HG03575 (cell line): Measurements from ENCODE around the gene LAMC3.

Source experiments
- ATAC-seq: cut with Tn5 transposase; IDR thresholded peaks from one replicate; pipeline ENCODE4 v1.9.1; 2021; ENCODE audit not compliant: unreplicated experiment, insufficient number of reproducible peaks, low FRiP score; ENCODE audit errors: extremely low read depth

LAMC3 gene

DNA sequence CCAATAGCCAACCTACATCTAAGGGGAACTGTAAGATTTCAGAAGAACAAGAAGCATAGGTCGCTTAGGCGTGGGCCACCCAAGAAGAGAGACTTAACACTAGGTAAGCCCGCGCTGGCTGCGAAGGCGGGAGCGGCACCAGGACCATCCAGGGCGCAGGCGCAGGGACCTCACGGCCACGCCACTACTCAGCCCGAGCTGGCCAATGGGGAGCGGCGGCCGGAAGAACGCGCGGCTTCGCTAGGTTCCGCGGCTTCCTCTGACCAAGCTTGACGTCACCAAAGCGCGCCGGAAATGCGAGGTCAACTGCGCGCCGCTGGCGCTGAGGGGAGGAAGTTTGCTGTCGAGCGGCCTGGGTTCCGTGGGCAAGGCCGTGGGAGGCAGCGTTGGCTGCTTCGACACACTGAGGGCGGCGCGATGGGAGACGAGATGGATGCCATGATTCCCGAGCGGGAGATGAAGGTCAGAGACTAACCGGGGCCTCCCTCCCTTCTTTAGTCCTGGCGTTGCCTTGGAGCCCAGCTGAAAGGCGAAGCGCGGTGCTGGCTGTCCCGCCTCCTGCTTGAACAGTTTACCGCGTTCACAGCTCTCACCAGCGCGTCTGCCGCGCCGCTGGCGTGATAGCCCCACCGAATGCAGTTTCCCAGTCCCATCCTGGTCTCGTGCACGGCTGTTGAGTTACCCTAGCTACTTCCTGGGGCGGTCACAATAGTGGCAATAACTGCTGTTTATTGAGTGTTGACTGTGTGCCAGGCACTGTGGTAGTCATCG lies 116.5 kb downstream of the LAMC3 start, which contains the start of gene NUP214:
TSS of gene NUP214 (plus strand) at position 299 of the 771 bp plus-strand sequence. CDS start at position 418, 119 bp downstream.
- peak; percentile 60 for ATAC-seq

DNA sequence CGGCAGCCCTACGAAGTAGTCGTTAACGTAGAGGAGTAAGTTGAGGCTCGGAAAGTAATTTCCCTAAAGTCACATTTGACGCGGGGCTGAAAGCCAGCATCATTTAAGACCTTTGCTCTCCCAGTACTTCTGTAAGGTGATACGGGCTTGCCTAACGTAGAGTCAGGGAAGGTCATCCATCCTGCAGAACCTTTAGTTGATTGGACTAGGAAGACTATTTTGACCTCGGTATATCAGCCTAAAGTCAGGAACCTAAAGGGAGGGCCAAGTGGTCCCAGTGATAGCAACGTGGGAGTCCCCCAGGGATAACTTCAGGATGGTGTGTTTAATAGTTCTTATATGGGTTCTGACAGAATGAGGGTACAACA lies 117.1 kb downstream of the LAMC3 start:
- no peak for ATAC-seq

DNA sequence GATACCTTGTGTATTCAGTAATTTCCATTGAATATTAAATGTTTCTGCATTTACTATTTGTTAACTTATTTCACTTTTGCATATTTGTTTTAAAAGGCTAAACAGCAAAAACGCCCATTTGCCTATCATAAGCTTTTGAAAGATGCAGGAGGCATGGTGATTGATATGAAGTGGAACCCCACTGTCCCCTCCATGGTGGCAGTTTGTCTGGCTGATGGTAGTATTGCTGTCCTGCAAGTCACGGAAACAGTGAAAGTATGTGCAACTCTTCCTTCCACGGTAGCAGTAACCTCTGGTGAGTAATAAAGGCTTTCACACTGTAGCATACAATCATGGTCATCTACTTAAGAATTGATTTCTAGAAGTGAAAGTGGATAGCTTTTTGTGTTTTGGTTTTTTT lies 120.2 kb downstream of the LAMC3 start:
- ATAC-seq = no peak

DNA sequence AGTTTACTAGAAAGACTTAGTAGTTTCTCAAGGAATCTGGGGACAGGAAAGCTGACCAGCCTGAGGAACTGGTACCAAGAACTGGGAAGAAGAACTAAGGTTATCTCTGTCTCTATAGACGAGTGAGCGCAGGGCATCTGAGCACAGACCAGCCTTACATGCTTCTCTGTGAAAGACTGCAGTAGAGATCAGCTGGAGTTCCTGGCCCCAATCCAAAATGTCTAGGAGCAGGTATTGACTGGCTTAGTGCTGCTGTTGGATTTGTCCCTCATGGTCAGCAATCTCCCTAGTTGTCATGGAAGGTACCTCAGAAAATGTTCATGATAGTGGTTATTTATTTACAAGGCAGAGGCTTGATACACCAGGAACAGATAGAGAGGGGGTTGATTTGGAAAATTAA lies 129.7 kb downstream of the LAMC3 start:
- no peak for ATAC-seq

DNA sequence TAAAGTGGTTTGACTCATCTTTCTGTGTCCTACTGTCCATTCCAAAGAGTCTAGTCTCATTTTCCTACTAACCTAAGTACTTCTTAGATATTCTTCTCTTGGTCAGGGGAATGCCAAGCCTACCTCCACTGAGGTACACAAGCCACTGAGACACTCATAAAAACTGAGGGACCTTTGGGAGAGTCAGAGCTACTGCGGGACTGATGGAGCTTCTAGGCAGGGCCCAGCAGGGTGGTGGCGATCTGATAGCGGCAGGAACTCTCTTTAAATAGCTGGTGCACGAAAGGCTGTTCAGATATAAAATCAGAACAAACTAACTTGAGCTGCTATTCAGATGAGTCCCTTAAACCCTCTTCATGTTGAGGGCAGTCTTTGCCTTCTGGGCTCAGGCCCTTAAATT lies 131.1 kb downstream of the LAMC3 start:
- ATAC-seq = no peak

DNA sequence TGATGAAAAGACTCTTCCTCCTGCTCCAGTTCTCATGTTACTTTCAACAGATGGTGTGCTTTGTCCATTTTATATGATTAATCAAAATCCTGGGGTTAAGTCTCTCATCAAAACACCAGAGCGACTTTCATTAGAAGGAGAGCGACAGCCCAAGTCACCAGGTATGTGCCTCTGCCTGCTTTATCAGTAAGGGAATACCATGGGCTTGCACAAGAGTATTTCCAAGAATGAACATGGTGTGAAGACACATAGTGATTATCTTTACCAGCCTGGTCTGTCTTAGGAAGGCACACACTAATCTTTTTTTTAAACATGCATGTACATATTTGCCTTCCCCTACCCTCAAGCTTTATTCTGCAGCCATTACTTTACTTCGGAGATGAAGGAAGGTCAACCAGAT lies 131.6 kb downstream of the LAMC3 start:
- no peak for ATAC-seq

DNA sequence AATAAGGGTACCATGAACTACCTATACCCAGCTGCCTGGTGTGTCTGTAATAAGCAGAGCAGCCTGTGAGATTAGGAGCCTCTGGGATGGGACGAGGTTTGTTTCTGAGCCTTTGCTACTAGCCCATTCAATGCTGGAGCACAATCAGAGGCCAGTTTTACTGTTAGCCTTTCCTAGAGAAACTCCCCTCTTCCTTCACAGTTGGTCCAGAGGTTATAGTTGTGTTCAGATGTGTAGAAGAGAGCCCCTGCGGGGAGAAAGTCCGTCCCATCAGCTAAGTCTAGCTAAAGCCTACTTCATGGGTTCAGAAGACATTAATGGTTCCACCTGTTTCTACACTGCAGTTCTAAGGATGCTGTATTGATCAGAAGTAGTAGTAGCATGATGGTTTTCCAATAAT lies 133.2 kb downstream of the LAMC3 start:
- ATAC-seq = no peak
